ENCODE measurements around the gene ITGA3.

Gene ITGA3

DNA sequence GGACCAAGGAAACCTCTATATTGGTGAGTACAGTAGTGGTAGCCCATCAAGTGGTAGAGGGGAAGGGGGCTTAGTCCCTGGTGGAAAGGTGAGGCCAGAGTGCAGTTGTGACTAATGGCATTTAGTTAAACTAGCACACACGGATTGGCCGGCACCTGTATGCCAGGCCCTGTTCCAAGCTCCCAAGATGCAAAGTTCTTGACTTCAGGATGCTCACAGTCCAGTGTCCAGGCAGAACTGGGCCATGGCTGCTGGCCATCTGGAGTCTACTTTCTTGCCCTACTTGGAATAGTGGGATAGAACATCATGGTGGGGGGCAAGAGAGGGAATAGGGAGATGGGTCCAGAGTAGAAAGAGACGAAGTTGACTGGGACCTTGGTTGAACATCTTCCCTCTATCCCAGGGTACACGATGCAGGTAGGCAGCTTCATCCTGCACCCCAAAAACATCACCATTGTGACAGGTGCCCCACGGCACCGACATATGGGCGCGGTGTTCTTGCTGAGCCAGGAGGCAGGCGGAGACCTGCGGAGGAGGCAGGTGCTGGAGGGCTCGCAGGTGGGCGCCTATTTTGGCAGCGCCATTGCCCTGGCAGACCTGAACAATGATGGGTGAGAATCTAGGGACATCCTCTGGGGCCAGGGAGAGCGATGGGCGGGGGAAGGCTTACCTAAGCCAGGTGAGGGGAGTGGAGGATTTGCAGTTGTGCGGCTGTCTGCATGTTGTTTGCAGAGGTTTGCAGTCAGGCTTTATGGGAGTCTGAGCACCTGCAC is 15.2 kb downstream of the ITGA3 start:
- DNase-seq (ENCODE audit: low read depth, low spot score), result no peak

DNA sequence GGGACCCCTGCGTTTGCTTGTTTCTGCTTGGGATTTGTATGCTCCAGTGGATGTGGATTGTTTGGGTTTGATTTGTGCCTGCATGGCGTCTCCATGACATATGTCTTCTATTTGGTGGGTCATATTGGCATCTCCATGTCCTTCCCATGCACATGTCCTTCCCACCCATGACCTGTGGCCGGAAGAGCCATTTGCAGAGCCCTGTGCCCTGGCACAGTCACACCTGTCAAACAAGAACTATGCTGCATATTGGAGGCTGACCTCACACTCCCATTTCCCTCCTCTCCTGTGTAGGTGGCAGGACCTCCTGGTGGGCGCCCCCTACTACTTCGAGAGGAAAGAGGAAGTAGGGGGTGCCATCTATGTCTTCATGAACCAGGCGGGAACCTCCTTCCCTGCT is 15.8 kb downstream of the ITGA3 start:
- DNase-seq (ENCODE audit: low read depth, low spot score), result no peak

- no peak for DNase-seq (ENCODE audit: low read depth, low spot score)
Measured at GRCh38 chr17:50072130-50072529, 16.2 kb downstream of the ITGA3 start.

DNA sequence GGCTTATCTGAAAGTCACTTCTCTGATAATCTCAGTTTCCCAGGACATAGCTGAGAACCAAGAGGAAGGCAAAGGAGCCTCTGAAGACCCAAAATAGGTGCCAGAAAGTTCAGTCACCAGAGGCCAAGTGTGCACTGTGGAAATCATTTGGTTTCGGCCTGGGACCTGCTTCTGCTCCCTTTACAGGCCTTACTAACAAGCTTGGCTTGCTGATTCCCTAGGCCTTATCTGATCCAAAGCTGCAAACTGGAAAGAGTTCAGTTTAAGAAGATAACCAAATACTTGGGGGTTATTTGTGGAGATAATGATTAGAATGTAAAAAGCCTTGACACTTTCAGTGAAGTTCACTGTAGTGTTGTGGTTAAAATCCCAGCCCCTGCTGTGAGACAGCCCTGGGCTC is 17.0 kb downstream of the ITGA3 start:
- no peak for DNase-seq (ENCODE audit: low read depth, low spot score)

DNA sequence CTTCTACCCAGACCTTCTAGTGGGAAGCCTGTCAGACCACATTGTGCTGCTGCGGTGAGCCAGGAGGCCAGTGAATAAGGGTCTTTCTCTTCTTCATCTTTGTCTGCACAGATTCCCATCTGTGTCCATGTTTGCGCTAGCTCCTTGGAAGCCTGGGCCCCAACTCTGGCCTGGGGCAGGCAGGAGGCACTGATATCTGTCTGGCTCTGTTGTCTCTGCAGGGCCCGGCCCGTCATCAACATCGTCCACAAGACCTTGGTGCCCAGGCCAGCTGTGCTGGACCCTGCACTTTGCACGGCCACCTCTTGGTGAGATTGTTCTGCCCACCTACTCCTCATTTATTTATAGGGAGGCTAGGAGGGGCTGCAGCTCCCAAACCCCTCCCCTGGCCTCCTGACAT is 18.3 kb downstream of the ITGA3 start:
- no peak for DNase-seq (ENCODE audit: low read depth, low spot score)

GRCh38 chr17:50075446-50076032 is 19.6 kb downstream of the ITGA3 start:
- DNase-seq (ENCODE audit: low read depth, low spot score), result no peak

GRCh38 chr17:50076221-50076590 is 20.3 kb downstream of the ITGA3 start:
- DNase-seq (ENCODE audit: low read depth, low spot score), result no peak

- no peak for DNase-seq (ENCODE audit: low read depth, low spot score)
Measured at GRCh38 chr17:50076591-50077235, 20.8 kb downstream of the ITGA3 start.

- DNase-seq (ENCODE audit: low read depth, low spot score), result no peak
Measured at GRCh38 chr17:50078430-50078829, 22.5 kb downstream of the ITGA3 start.

GRCh38 chr17:50079334-50080095 is 23.6 kb downstream of the ITGA3 start:
- DNase-seq (ENCODE audit: low read depth, low spot score), result no peak

- no peak for DNase-seq (ENCODE audit: low read depth, low spot score)
Measured at GRCh38 chr17:50080096-50080480, 24.2 kb downstream of the ITGA3 start.

- no peak for DNase-seq (ENCODE audit: low read depth, low spot score)
Measured at GRCh38 chr17:50080827-50081226, 24.9 kb downstream of the ITGA3 start.

GRCh38 chr17:50081757-50082156 is 25.8 kb downstream of the ITGA3 start:
- DNase-seq (ENCODE audit: low read depth, low spot score), result no peak

GRCh38 chr17:50087246-50087911 is 31.5 kb downstream of the ITGA3 start:
- peak; percentile 47 for DNase-seq (ENCODE audit: low read depth, low spot score)

- DNase-seq (ENCODE audit: low read depth, low spot score), result no peak
Measured at GRCh38 chr17:50087912-50088405, 32.0 kb downstream of the ITGA3 start.

DNA sequence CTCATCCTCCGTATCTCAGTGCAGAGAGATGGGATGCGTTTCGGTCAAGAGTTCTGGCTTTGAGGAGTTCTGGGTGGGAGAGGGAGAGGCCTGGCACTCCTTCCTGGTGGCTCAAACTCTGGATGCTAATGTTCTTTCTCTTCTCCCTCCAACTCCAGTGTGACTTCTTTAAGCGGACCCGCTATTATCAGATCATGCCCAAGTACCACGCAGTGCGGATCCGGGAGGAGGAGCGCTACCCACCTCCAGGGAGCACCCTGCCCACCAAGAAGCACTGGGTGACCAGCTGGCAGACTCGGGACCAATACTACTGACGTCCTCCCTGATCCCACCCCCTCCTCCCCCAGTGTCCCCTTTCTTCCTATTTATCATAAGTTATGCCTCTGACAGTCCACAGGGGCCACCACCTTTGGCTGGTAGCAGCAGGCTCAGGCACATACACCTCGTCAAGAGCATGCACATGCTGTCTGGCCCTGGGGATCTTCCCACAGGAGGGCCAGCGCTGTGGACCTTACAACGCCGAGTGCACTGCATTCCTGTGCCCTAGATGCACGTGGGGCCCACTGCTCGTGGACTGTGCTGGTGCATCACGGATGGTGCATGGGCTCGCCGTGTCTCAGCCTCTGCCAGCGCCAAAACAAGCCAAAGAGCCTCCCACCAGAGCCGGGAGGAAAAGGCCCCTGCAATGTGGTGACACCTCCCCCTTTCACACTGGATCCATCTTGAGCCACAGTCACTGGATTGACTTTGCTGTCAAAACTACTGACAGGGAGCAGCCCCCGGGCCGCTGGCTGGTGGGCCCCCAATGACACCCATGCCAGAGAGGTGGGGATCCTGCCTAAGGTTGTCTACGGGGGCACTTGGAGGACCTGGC is 33.3 kb downstream of the ITGA3 start:
- no peak for DNase-seq (ENCODE audit: low read depth, low spot score)

DNA sequence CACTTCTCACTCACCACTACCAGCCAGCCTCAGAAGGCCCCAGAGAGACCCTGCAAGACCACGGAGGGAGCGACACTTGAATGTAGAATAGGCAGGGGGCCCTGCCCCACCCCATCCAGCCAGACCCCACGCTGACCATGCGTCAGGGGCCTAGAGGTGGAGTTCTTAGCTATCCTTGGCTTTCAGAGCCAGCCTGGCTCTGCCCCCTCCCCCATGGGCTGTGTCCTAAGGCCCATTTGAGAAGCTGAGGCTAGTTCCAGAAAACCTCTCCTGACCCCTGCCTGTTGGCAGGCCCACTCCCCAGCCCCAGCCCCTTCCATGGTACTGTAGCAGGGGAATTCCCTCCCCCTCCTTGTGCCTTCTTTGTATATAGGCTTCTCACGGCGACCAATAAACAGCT is 34.2 kb downstream of the ITGA3 start:
- DNase-seq (ENCODE audit: low read depth, low spot score), result no peak

DNA sequence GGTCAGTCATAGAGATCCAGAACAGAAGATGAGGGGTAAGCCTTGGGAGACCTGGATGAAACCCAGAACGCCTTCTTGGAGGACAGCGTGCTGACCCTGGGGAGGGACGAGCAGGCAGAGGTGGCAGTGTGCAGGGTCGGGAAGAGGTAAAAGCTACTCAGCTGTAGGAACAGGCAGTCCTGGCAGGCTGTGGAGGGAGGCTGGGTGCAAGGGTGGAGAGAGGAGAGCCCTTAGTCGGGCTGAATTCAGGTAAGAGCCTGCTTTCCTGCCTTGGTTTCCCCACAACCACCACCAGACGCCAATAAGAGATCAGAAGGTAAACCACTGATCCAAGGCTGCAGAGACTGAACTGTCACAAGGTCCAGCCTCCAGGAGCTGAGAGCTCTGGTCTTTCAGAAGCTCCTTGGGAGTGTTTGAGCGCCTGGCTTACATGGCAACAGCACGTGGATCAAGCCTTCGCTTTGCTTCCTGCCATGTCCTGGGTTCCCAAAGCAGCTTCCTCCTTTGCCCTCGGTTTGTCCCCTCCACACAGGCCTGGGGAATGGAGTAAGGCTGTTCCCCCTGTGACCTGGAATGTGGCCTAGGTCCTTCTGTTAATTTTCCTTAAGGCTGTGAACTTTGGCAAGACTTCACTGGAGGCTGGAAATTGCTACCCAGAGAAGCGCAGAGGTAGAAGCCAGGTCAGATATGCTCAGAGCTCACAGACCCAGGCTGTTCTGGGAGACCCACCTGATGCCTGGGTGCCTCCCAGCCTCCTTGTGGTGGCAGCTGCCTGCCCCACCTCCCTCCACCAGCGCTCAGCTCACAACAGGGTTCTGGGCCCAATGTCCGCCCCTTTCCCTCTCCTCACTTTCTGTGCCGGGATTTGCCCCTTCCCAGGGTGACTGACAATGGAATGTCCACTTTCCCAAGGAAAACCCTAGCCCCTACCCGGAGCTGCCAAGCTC is 35.3 kb downstream of the ITGA3 start:
- no peak for DNase-seq (ENCODE audit: low read depth, low spot score)

DNA sequence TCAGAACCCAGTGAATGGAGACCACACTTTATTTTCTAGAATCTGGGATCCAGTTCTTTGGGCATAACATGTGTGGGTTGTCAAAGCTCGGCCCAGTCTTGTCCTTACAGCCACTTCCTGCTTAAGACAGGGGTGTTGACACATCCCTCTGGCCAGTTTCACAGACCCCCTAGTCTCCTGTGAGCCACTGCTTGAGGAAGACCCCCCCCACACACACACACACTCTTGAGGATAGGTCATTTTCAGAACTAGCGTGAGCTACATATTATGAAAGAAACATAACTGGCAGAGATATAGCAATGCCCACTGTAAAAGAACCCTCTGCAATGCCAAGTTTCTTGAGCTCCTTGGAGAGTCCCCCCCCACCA is 36.0 kb downstream of the ITGA3 start:
- DNase-seq (ENCODE audit: low read depth, low spot score), result no peak

DNA sequence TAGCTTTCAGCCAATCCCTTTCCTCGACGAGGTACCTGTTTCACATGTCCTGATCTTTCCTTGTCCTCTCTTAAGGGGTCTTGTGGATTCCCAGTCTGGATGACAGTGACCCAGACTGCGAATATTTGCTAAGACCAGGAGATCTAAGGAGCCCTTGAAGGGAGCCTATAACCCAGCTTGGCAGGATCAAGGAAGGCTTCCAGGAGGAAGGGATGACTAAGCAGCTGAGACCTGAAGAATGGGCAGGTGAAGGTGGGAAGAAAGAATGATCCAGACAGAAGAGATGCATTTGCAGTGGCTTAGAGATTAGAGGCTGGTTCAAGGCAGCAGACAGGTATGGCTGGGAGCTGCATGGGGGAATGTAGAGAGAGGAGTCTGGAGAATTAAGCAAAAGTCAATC is 37.3 kb downstream of the ITGA3 start:
- DNase-seq (ENCODE audit: low read depth, low spot score), result no peak

All from iPS DF 19.7 (cell line).